ENCODE results near the gene CPD.
"Not testable (repeated sequence)": the region's sequence is repeated elsewhere in the genome, so short reads cannot be mapped to it uniquely, and the experiment has no call there.

Gene CPD

DNA sequence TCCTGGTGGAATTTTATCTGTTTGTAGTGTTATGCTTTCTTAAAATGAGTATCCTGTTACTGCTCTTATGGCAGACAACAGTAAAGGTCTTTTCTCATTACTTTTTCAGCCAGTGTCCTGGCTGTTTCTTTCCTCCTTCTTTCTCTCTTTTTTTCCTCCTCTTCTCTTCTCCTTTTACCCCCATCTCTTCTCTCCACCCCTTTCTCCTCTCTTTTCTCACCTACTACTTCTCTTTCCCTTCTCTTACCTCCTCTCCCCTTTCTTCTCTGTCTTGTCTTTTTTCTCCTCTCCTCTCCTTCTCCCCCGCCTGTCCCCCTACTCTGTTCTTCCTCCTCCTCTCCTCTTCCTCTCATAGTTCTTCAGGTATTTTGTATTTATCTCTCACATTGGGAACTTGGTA is 48.9 kb downstream of the CPD start:
- TF ChIP-seq CTCF (IDR thresholded peaks at IDR 0.05; ENCODE audit: insufficient read depth, low read depth, low read length, missing control alignments): no peak
- no peak for DNase-seq (ENCODE audit: low read depth)
- H3K4me3 ChIP-seq (ENCODE audit: low read length): no peak overlapping the region

- H3K4me3 ChIP-seq (ENCODE audit: low read length): no peak overlapping the region
- DNase-seq (ENCODE audit: low read depth): no peak
- no peak for TF ChIP-seq CTCF (IDR thresholded peaks at IDR 0.05; ENCODE audit: insufficient read depth, low read depth, low read length, missing control alignments)
These were observed 50.4 kb downstream of the CPD start for GRCh38 chr17:30429155-30429554.

- H3K4me3 ChIP-seq (ENCODE audit: low read length): no peak overlapping the region
- peak; percentile 94 for DNase-seq (ENCODE audit: low read depth)
- no peak for TF ChIP-seq CTCF (IDR thresholded peaks at IDR 0.05; ENCODE audit: insufficient read depth, low read depth, low read length, missing control alignments)
These were observed 54.8 kb downstream of the CPD start for GRCh38 chr17:30433514-30433913.

GRCh38 chr17:30436729-30437128 is 58.0 kb downstream of the CPD start:
- no peak for DNase-seq (ENCODE audit: low read depth)
- H3K4me3 ChIP-seq (ENCODE audit: low read length): no peak overlapping the region
- TF ChIP-seq CTCF (IDR thresholded peaks at IDR 0.05; ENCODE audit: insufficient read depth, low read depth, low read length, missing control alignments): no peak

DNA sequence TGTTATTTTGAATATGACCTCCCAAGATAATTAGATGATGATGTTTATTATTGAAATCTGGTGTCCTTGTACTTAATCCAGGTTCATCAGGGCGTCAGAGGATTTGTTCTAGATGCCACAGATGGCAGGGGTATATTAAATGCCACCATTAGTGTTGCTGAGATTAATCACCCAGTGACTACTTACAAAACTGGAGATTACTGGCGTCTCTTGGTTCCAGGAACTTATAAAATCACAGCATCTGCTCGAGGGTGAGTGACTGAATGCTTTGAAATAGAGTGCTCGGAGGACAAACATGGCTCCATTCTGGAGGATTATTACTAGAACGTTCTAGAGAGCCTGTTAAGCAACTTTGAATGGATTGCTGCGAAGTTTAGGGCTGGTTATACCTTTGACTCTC is 65.0 kb downstream of the CPD start:
- no peak for TF ChIP-seq CTCF (IDR thresholded peaks at IDR 0.05; ENCODE audit: insufficient read depth, low read depth, low read length, missing control alignments)
- no peak for DNase-seq (ENCODE audit: low read depth)
- no peak overlapping the region for H3K4me3 ChIP-seq (ENCODE audit: low read length)

GRCh38 chr17:30446640-30447039 is 67.9 kb downstream of the CPD start:
- not testable (repeated sequence) for H3K4me3 ChIP-seq (ENCODE audit: low read length); DNase-seq (ENCODE audit: low read depth)

DNA sequence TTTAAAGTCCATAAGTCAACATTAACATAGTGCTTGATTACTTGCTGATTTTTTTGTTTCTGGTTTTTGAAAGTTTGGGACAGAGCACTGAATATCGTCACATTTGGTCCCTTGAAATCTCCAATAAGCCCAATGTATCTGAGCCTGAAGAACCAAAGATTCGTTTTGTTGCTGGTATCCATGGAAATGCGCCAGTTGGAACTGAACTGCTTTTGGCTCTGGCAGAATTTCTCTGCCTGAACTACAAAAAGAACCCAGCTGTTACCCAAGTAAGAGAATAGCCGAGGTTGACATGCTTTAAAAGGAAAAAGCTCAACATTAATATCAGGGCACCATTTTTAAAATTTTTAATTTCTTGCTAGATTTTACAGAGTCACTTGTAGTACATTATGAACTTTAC is 70.8 kb downstream of the CPD start:
- no peak for DNase-seq (ENCODE audit: low read depth)
- no peak for TF ChIP-seq CTCF (IDR thresholded peaks at IDR 0.05; ENCODE audit: insufficient read depth, low read depth, low read length, missing control alignments)
- H3K4me3 ChIP-seq (ENCODE audit: low read length): no peak overlapping the region
